Epithelial cell of prostate (primary cell): ENCODE results near the gene RPS23.
"Not testable (repeated sequence)": the region's sequence is repeated elsewhere in the genome, so short reads cannot be mapped to it uniquely, and the experiment has no call there.

ENCODE experiments used
- DNase-seq: peaks from one replicate; pipeline ENCODE4 v3.0.0-alpha.2; 2011; ENCODE audit warnings: low read depth, low spot score
- H3K27ac ChIP-seq: fragments of 450-650 bp; 2 replicates; pipeline ENCODE4 v1.5.1; 2017; ENCODE audit warnings: mild to moderate bottlenecking

The RPS23 gene

GRCh38 chr5:82290908-82291307, 12.8 kb upstream of the RPS23 start:
- no peak overlapping the region for H3K27ac ChIP-seq
- DNase-seq = no peak

- no peak for DNase-seq
- no peak overlapping the region for H3K27ac ChIP-seq
Observed at GRCh38 chr5:82290005-82290404, 11.9 kb upstream of the RPS23 start.

GRCh38 chr5:82287625-82288024, 9.5 kb upstream of the RPS23 start:
- no peak for DNase-seq
- no peak overlapping the region for H3K27ac ChIP-seq

- no peak for DNase-seq
- H3K27ac ChIP-seq = no peak overlapping the region
Observed at GRCh38 chr5:82285206-82285605, 7.1 kb upstream of the RPS23 start.

- H3K27ac ChIP-seq = no peak overlapping the region
- DNase-seq = no peak
Observed at GRCh38 chr5:82283893-82284292, 5.7 kb upstream of the RPS23 start.

- H3K27ac ChIP-seq = peak overlapping the region; percentile 75
- no peak for DNase-seq
Observed at GRCh38 chr5:82278711-82279370, 687 bp upstream of the RPS23 start.

DNA sequence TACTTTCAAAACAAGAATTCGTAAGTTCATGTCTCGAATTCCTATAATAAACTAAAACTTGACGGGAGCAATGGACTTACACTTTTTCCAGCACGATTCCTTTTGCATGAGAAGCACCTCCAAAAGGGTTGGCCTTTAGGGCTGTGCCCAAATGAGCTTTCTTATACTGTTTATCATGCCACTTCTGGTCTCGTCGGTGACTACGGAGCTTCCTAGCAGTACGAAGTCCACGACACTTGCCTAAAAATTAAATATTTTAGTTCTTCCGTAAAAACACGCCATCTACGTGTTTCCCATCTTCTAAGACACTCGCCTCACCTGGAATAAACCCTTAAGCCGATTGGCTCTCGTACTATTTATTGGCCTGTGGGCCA, 554 bp downstream of the RPS23 start:
- peak overlapping the region; percentile 75 for H3K27ac ChIP-seq
- DNase-seq = no peak

- no peak for DNase-seq
- H3K27ac ChIP-seq = peak overlapping the region; percentile 75
Observed at GRCh38 chr5:82276800-82277612, 1.1 kb downstream of the RPS23 start.

DNA sequence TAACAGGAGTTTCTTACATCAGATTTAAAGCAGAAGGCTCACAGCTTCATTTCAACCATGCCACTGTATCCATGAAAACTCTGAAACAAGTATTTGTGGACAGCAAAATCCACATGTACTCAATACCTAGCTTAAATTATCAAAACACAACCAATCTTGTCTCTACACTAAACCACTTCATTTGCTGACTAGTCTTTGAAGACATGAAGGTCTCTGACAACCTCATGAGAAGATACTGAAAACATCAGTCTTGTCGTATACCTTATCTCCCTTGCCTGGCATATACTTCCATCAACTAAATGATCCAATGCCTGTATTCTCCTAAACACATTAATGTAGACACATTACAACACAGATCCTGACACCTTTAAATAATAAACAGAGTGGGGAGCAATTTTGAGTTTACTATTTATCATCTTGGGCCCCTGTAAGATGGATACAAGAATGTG, 2.9 kb downstream of the RPS23 start:
- DNase-seq = no peak
- no peak overlapping the region for H3K27ac ChIP-seq

DNA sequence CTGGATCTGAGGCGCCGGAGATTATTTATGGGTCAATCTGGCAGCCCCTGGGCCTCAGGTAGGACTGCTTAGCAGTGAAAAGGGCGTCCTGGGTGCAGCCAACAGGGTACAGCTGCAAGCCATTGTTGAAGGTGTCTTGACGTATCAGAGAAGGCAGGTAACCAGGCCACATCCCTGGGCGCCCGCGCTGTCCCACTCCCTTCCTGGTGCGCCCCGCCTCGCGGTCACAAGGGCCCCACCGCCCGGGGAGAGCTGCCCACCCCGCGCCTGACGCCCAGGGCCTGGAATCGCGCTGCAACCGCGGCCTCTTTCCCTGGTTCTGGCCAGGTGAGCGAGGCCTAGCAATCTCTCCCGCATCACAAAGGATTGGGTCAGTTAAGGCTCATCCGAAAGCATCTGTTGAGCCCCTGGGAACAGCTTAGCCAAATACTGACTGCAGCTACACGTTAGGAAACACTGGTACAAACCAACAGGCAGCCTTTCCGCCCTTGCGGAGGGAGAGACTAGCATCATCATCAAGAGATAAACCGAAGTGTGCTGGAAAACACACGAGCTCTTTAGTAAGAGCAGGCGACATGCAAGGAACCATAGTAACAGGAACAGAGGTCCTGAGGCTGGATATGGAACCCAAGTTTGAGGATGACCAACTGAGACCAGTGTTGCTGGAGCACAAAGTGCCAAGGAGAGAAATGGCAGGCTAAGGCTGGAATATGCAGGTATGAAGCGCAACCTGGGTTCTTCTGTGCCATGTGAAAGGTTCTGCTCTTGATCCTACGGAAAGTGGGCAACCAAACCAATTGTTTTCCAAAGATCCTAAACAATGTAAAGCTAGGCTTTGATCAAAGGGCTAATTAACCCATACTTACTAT, 3.6 kb downstream of the RPS23 start:
- DNase-seq = no peak
- no peak overlapping the region for H3K27ac ChIP-seq

DNA sequence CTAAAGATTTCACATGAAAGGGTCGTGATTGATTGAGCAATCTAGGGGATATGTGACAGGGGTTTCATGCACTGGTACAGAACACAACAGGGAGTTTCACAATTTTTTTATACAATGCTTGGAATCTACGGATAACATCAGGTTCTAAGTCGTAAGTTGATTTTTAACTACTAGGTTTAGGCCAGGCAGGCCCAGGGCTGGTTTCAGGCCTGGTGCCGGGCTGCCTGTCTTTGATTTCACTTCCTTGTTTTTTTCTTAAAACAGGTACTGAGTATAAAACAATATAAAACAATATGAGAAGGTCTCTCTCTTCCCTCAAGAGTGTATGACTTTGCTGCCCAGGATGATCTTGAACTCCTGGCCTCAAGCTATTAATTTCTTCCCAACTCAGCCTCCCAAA, 4.7 kb downstream of the RPS23 start:
- not testable (repeated sequence) for DNase-seq
- peak overlapping the region; percentile 7 for H3K27ac ChIP-seq

DNA sequence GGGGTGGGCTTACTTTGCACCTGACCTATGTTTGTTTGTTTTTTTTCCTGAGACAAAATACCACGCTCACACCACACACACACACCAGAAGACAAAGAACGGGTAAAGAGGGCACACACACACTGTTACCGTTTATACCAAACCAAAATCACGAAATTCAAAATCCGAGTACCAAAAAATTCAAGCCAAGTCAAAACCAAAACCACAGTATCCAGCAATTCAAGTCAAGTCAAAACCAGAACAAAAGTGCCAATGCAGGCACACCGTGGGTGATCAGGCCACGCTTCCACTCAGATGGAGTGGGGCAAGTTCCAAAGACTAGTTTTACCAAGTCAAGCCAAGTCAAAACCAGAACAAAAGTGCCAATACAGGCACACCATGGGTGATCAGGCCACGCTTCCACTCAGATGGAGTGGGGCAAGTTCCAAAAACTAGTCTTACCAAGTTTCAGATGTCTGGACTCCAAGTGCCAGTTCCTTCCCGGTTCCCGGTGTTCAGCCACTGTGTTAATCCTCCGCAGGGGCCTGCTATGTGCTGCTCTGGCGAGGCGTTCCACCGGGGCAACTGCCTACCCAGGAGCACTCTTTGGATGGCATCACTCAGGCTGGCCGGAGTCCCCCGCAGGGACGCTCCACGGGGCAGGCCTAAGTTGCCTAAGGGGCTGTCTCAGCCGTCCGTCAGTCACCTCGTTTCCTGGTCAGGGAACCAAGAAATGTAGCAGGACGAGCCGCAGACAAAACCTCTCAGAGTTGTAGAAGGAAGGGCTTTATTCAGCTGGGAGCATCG, 5.4 kb downstream of the RPS23 start:
- DNase-seq, H3K27ac ChIP-seq: not testable (repeated sequence)

DNA sequence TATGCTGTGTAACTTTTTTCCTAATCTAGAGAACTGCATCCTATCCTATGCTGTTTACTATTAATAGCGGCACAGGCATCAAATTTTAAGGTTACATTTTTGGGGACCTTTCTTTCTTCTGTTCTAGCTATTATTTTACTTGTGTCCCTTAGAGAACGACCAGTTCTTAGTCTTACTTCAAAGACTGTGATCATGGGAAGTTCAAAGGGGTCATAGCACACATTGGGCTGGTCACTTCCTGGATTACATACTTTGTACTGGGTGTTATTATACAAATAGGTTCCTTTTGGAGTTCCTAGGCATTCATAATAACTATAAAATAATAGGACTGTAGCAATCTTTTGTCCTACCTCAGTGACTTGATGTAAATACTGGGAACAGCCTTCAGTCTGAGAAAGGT, 8.8 kb downstream of the RPS23 start:
- DNase-seq, H3K27ac ChIP-seq: not testable (repeated sequence)

DNA sequence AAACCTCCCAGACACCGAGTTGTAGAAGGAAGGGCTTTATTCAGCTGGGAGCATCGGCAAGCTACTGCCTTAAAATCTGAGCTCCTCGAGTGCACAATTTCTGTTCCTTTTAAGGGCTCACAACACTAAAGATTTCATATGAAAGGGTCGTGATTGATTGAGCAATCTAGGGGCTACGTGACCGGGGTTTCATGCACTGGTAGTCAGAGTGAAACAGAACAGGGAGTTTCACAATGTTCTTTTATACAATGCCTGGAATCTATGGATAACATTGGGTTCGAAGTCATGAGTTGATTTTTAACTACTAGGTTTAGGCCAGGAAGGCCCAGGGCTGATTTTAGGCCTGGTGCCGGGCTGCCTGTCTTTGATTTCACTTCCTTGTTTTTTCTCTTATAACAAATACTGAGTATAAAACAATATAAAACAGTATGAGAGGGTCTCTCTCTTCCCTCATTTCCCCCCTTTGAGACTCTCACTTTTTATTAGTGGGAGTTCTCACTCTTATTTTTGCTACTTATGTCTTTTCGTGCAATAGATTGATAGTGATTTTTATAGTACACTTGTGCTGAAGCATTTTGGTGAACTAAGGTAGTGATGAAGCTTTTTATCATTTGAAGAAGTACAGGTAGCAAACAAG, 10.7 kb downstream of the RPS23 start:
- DNase-seq, H3K27ac ChIP-seq: not testable (repeated sequence)

- no peak for DNase-seq
Observed at GRCh38 chr5:82265047-82265446, 13.1 kb downstream of the RPS23 start.

GRCh38 chr5:82259172-82259800, 18.9 kb downstream of the RPS23 start:
- no peak overlapping the region for H3K27ac ChIP-seq
- no peak for DNase-seq

More at GRCh38 chr5:82265047-82265446, 13.1 kb downstream of the RPS23 start:
- no peak overlapping the region for H3K27ac ChIP-seq

- no peak overlapping the region for H3K27ac ChIP-seq
- DNase-seq = no peak
Observed at GRCh38 chr5:82257729-82258128, 20.4 kb downstream of the RPS23 start.

- H3K27ac ChIP-seq = no peak overlapping the region
- DNase-seq = no peak
Observed at GRCh38 chr5:82257247-82257646, 20.9 kb downstream of the RPS23 start.

DNA sequence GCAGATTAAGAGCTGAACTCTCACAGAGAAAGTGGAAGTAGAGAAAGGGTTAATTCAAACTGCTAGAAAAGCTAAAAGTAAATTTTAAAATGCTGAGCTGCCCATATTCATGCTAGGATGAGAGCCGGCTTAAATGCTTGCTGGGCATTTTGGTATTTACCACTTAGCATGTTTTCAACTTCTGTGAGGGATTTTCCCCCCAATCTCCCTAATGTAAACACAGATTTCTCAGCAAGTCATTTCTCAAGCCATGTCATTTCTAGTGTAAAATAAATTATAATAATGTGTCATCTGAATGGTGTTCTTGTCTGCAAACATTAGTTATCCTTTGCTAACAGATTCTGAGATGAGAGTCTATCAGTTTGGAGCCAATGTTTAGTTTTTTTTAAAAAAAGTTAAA, 22.3 kb downstream of the RPS23 start:
- no peak overlapping the region for H3K27ac ChIP-seq
- no peak for DNase-seq
